Stomach (tissue), 9 donors: Measurements from ENCODE around the gene C15orf61. TPM values are rescaled to one million over a fixed set of nuclear protein-coding genes. Genes with fewer than 3 reads are reported as not detected.
A peak's percentile ranks its signal among the peaks of the same experiment; 100 is the strongest.

Experiments used
- DNase-seq, 2 donors: peaks; one replicate each; pipeline versions ENCODE4 v3.0.0 to v3.0.0-alpha.2; 2013 to 2019
- H3K27ac ChIP-seq, 5 donors: fragments of 200-600 bp in 4 of 5; sonication (generic) in 4 of 5; one replicate each; pipeline ENCODE4 v1.5.1; 2013 to 2019; ENCODE audit warnings: mild to moderate bottlenecking in 1 of 5, moderate library complexity in 1 of 5
- H3K27me3 ChIP-seq, 3 donors: fragments of 200-600 bp; sonication (generic); one replicate each; pipeline ENCODE4 v1.5.1; 2017 to 2019; ENCODE audit warnings: mixed run types in 1 of 3
- H3K36me3 ChIP-seq, 4 donors: fragments of 200-600 bp; sonication (generic); 1 replicate in 3 of 4; 2 replicates in 1 of 4; pipeline ENCODE4 v1.5.1; 2016 to 2019
- H3K4me1 ChIP-seq, 4 donors: fragments of 200-600 bp; sonication (generic); one replicate each; pipeline ENCODE4 v1.5.1; 2016 to 2019
- H3K4me3 ChIP-seq, 4 donors: fragments of 200-600 bp; sonication (generic) in 3 of 4; one replicate each; pipeline ENCODE4 v1.5.1; 2016 to 2019; ENCODE audit warnings: mild to moderate bottlenecking in 1 of 4
- H3K9me3 ChIP-seq, 4 donors: fragments of 200-600 bp; sonication (generic); one replicate each; pipeline ENCODE4 v1.5.1; 2016 to 2019
- EP300 ChIP-seq: sonication (generic); formaldehyde crosslinking; IDR thresholded peaks from one replicate; pipeline ENCODE4 v1.6.1; 2017; ENCODE audit warnings: antibody characterized with exemption
- POLR2A ChIP-seq, 4 donors: fragments of 450-650 bp; IDR thresholded peaks; one replicate each; pipeline ENCODE4 v1.6.1; 2016; ENCODE audit warnings: antibody characterized with exemption in 4 of 4, control low read depth in 2 of 4, mild to moderate bottlenecking in 1 of 4, moderate library complexity in 1 of 4
- POLR2AphosphoS5 ChIP-seq, 3 donors: sonication (generic); formaldehyde crosslinking; IDR thresholded peaks; one replicate each; pipeline ENCODE4 v1.6.1; 2016; ENCODE audit warnings: antibody characterized with exemption in 3 of 3
- WGBS, 5 donors: extraction: QIAGEN DNeasy Blood & Tissue Kit in 3 of 5; methylation state at CpG; one replicate each; pipeline versions ENCODE4 v1.1.5 to v1.1.7; 2013 to 2018; 5-methylcytosine and 5-hydroxymethylcytosine counted together
- intact Hi-C: fragments of 100-400 bp; cut with DNase I; formaldehyde crosslinking; loops from one replicate; pipeline ENCODE4 v1.15.1; 2023; ENCODE audit warnings: low total_unique reads
- polyA plus RNA-seq, 3 donors: library from polyadenylated mRNA; stranded (reverse); fragments of 200-250 nt; gene quantifications; one replicate each; pipeline ENCODE4 v1.2.3, GENCODE V29; 2013
- total RNA-seq, 5 donors: library from RNA; depleted of rRNA; stranded (reverse); fragments of >200 nt; gene quantifications; one replicate each; pipeline versions ENCODE4 v1.1.0 to v1.2.3, GENCODE V29; 2014 to 2016
- TF ChIP-seq, protein P1 (sequence below), 7 experiments: fragments of 450-650 bp in 4 of 7; fragments of 200-600 bp in 3 of 7; sonication (generic) in 3 of 7; IDR thresholded peaks; one replicate each; pipeline ENCODE4 v1.5.1; 2016 to 2019; ENCODE audit warnings: antibody characterized with exemption in 7 of 7, control low read depth in 2 of 7, mild to moderate bottlenecking in 1 of 7
- donor health status: healthy with polysubstance abuse.
- donor health status: Bipolar disorder and iron deficiency.
- donor health status: healthy.

C15orf61 gene
- total and polyA plus RNA-seq, 8 donors = 0.14 to 19.4 (median 2.1) TPM

DNA sequence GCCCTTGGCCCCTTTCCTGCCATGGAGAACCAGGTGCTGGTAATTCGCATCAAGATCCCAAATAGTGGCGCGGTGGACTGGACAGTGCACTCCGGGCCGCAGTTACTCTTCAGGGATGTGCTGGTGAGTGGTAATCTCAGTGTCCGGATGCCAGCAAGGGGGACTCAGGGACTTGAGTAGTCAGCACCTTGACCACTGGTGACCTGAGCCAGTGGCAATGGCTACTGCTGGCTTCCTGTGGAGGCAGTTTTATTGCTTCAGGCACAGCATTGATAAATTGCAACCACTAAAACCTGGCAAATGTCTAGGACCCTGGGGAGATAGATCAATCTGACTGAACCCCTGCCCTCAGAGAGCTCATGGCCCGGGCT, 22.4 kb downstream of the C15orf61 start:
- DNase-seq = peak in 1 of 2 donors; percentile 28
- intact Hi-C loops = no loop called here

DNA sequence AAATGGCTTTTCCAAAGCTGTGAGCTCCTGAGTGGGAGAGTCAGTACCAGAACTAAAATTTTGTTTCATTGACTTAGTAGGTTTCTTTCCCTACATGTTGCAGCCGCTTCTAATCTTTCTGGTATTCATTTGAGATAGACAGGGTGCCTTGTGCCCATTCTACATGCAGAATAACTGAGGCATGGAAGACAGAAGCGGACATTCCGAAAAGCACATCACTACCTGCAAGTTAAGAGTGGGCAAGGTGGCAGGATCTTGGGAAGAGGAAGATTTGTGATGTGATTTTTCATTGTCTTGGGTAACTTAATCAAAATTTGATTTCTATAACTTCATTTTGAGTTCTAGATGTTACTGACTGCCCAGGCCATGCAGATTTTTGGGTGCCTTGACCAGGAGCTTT, 23.5 kb downstream of the C15orf61 start:
- WGBS, 5 donors = 77 to 97% (median 94%) methylated on average over 3 of the region's 3 CpGs
- H3K36me3 ChIP-seq = peaks cover 0 to 19% (median 13%) of the 10 kb centered on the region in 4 donors
- H3K4me3 ChIP-seq = no peak overlapping the region
- DNase-seq = no peak
- intact Hi-C loops = no loop called here
- H3K27me3 ChIP-seq = no peaks in the 10 kb centered on the region
- H3K9me3 ChIP-seq = no peaks in the 10 kb centered on the region
- no peak overlapping the region for H3K27ac ChIP-seq
- TF ChIP-seq POLR2AphosphoS5 (IDR thresholded peaks at IDR 0.05) = no peak
- TF ChIP-seq POLR2A (IDR thresholded peaks at IDR 0.05) = no peak
- TF ChIP-seq, protein P1, sequence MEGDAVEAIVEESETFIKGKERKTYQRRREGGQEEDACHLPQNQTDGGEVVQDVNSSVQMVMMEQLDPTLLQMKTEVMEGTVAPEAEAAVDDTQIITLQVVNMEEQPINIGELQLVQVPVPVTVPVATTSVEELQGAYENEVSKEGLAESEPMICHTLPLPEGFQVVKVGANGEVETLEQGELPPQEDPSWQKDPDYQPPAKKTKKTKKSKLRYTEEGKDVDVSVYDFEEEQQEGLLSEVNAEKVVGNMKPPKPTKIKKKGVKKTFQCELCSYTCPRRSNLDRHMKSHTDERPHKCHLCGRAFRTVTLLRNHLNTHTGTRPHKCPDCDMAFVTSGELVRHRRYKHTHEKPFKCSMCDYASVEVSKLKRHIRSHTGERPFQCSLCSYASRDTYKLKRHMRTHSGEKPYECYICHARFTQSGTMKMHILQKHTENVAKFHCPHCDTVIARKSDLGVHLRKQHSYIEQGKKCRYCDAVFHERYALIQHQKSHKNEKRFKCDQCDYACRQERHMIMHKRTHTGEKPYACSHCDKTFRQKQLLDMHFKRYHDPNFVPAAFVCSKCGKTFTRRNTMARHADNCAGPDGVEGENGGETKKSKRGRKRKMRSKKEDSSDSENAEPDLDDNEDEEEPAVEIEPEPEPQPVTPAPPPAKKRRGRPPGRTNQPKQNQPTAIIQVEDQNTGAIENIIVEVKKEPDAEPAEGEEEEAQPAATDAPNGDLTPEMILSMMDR (IDR thresholded peaks at IDR 0.05) = no peak
- no peak for TF ChIP-seq EP300
- peaks cover 18 to 49% (median 31%) of the 10 kb centered on the region in 4 donors for H3K4me1 ChIP-seq

More for the DNA sequence above, 22.4 kb downstream of the C15orf61 start:
- H3K9me3 ChIP-seq = no peaks in the 10 kb centered on the region
- WGBS, 5 donors = 45 to 52% (median 50%) methylated on average over 7 of the region's 7 CpGs
- H3K4me1 ChIP-seq = peaks cover 15 to 39% (median 24%) of the 10 kb centered on the region in 4 donors
- H3K27ac ChIP-seq = peak overlapping the region in 4 of 5 donors; percentile 85 to 93 (median 88)
- H3K4me3 ChIP-seq = peak overlapping the region; percentile 73 to 93 (median 84)
- peaks cover 0 to 18% (median 13%) of the 10 kb centered on the region in 4 donors for H3K36me3 ChIP-seq
- TF ChIP-seq POLR2AphosphoS5 (IDR thresholded peaks at IDR 0.05) (no peak), EP300 (no peak), POLR2A (IDR thresholded peaks at IDR 0.05) (no peak)
- TF ChIP-seq, protein P1 (IDR thresholded peaks at IDR 0.05) = no peak
- no peaks in the 10 kb centered on the region for H3K27me3 ChIP-seq

DNA sequence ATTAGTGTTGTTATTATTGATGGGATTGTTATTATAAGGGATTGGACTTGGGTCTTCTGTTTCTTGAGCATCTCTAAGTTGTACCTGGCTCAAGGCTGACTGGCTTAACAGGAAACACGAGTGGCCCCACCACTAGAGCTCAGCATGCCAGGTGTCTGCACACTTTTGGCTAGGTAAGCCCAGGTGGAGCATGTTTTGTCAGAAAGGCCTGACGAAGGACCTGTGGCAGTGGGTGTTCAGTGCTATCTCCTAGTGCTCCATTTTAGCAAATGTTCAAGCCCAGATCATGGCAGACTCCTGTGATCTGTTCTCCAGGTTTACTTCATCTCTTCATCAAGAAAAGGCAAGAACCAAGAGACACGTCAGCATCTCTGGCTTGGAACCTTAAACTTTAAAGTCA, 24.9 kb downstream of the C15orf61 start:
- 61 to 88% (median 67%) methylated on average over 3 of the region's 3 CpGs for WGBS, 5 donors
- no peaks in the 10 kb centered on the region for H3K27me3 ChIP-seq
- no peaks in the 10 kb centered on the region for H3K9me3 ChIP-seq
- H3K36me3 ChIP-seq = peaks cover 0 to 27% (median 18%) of the 10 kb centered on the region in 4 donors
- intact Hi-C loops = no loop called here
- H3K4me1 ChIP-seq = peaks cover 18 to 52% (median 31%) of the 10 kb centered on the region in 4 donors
- no peak overlapping the region for H3K27ac ChIP-seq
- DNase-seq = no peak
- no peak overlapping the region for H3K4me3 ChIP-seq
- TF ChIP-seq POLR2A (IDR thresholded peaks at IDR 0.05) (no peak), POLR2AphosphoS5 (IDR thresholded peaks at IDR 0.05) (no peak), EP300 (no peak)
- TF ChIP-seq, protein P1 (IDR thresholded peaks at IDR 0.05) = no peak

DNA sequence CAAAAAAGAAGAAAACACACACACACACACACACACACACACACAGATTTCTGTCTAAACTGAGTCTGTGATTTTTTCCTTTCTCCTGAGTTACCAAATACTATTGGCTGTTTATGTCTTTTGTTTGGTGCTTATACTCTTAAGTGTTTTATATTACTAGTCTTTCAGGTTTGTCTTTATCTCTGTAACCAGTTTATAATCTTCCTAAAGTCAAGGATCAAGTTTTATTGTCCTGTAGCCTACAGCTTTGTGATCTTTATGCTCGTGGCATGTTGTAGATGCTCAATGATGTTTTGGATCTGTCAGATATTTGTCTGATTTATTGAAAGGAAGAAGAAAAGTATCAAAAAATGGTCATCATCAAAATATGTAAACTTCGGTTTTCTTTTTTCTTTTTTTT, 26.1 kb downstream of the C15orf61 start:
- TF ChIP-seq POLR2AphosphoS5 (IDR thresholded peaks at IDR 0.05) (no peak), POLR2A (IDR thresholded peaks at IDR 0.05) (no peak), EP300 (no peak)
- TF ChIP-seq, protein P1 (IDR thresholded peaks at IDR 0.05) = no peak
- Histone ChIP-seq H3K4me3 (no peak overlapping the region), H3K27me3 (no peaks in the 10 kb centered on the region), H3K27ac (no peak overlapping the region), H3K36me3 (peaks cover 0 to 39% (median 28%) of the 10 kb centered on the region in 4 donors), H3K4me1 (peaks cover 16 to 47% (median 30%) of the 10 kb centered on the region in 4 donors), H3K9me3 (no peaks in the 10 kb centered on the region)
- intact Hi-C loops = no loop called here
- WGBS, 5 donors = 83 to 95% (median 88%) methylated on average over 2 of the region's 2 CpGs
- no peak for DNase-seq
